Measurements from ENCODE around the gene UGT1A4. TPM values are rescaled to one million over a fixed set of nuclear protein-coding genes. Genes with fewer than 3 reads are reported as not detected.

Gene UGT1A4
- total and polyA plus RNA-seq, 10 of the 15 experiments (the other 5 are each of a cell fraction or from before 2014, with no cell fraction given) = not detected

DNA sequence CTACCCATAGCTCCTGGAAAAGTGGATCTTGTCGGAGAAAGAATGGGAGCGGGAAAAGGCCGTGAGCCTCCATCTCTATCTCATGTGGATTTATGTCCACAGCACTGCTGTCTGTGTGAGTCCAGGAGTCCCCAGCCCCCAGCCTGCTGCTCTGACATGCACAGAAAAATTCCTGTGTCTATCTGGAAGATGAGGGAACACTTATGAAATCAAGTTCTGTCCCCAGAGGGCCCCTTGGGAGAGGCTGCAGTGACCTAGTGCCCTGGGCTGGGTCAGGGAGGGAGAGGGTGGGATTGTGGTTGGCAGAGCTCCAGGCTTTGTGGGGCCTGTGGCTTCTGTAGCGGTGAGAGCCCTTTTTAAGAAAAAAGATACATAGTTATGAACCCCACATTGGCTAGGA is 98.2 kb downstream of the UGT1A4 start (continued):
- TF ChIP-seq FOXM1 (IDR thresholded peaks at IDR 0.05; ENCODE audit: low read depth, low read length) (no peak), BRCA1 (IDR thresholded peaks at IDR 0.05; ENCODE audit: low read depth, low read length) (no peak), YBX1 (IDR thresholded peaks at IDR 0.05) (no peak), DPF2 (IDR thresholded peaks at IDR 0.05) (no peak), POU2F2 (IDR thresholded peaks at IDR 0.05; ENCODE audit: borderline replicate concordance, low read depth, low read length) (no peak), BCL11A (IDR thresholded peaks at IDR 0.05; ENCODE audit: low read depth, low read length) (no peak), CREM (IDR thresholded peaks at IDR 0.05; ENCODE audit: low read depth) (no peak)

DNA sequence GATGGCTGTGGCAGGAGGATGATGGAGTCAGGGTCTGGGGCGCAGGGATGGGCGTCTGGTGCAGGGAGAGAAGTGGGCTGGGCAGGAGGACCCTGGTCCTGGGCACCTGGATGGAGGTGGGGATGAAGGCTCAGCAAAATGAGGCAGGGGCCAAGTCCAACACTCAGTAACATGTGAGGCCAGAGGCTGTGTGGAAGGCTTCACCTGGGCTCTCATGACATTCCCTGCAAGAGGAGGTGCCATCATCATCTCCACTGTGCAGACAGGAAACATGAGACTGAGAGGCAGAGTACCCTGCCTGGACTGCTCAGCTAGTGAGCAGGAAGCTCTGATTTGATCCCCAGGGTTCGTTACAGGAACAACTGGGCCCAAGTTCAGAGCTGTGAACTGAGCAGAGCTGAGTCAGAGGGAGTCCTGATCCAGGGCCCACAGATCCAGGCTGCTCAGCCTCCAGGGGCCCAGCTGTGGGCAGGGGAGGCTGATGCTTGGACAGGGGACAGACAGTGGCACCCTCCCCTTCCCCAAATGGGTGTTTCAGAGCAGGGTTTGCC is 98.9 kb downstream of the UGT1A4 start:
- no peak overlapping the region for H2AFZ ChIP-seq (ENCODE audit: control insufficient read depth, low read depth, low read length)
- no peak overlapping the region for H3K4me3 ChIP-seq
- no peaks in the 10 kb centered on the region for H4K20me1 ChIP-seq (ENCODE audit: control insufficient read depth, insufficient read depth)
- DNase-seq (ENCODE audit: low read depth, low spot score) = no peak
- no peak overlapping the region for H3K4me2 ChIP-seq (ENCODE audit: control insufficient read depth, insufficient read depth)
- SMC1A ChIA-PET (ENCODE audit: uncharacterized antibody, unreplicated experiment) = no interaction called here
- CTCF ChIA-PET = no interaction called here
- POLR2A ChIA-PET = no interaction called here
- no peak overlapping the region for H3K27ac ChIP-seq (ENCODE audit: control insufficient read depth, insufficient read depth)
- no peaks in the 10 kb centered on the region for H3K4me1 ChIP-seq (ENCODE audit: control insufficient read depth, insufficient read depth, low read length)
- FAIRE-seq = no peak
- in situ Hi-C loops (cut with MboI) (no loop called here), intact Hi-C loops (cut with micrococcal nuclease; ENCODE audit: unreplicated experiment) (no loop called here)
- 26% methylated on average over 3 of the region's 3 CpGs for WGBS (ENCODE audit: insufficient coverage, insufficient replicate concordance, low lambda C conversion rate, missing lambda C conversion rate)
- no peaks in the 10 kb centered on the region for H3K9me3 ChIP-seq (replicated peaks; ENCODE audit: control insufficient read depth, insufficient read depth, low read length)
- RAD21 ChIA-PET (ENCODE audit: unreplicated experiment) = no interaction called here
- H3K27me3 ChIP-seq (replicated peaks in 1 of 2; ENCODE audit: control insufficient read depth in 2 of 2, insufficient read depth in 2 of 2, low read length in 1 of 2) = no peaks in the 10 kb centered on the region; a peak in 3 of 4 replicates
- H3K79me2 ChIP-seq (ENCODE audit: control insufficient read depth, insufficient read depth, low read length) = no peaks in the 10 kb centered on the region
- H3K9ac ChIP-seq (ENCODE audit: control insufficient read depth, insufficient read depth, low read length) = no peak overlapping the region
- TF ChIP-seq, protein P1, sequence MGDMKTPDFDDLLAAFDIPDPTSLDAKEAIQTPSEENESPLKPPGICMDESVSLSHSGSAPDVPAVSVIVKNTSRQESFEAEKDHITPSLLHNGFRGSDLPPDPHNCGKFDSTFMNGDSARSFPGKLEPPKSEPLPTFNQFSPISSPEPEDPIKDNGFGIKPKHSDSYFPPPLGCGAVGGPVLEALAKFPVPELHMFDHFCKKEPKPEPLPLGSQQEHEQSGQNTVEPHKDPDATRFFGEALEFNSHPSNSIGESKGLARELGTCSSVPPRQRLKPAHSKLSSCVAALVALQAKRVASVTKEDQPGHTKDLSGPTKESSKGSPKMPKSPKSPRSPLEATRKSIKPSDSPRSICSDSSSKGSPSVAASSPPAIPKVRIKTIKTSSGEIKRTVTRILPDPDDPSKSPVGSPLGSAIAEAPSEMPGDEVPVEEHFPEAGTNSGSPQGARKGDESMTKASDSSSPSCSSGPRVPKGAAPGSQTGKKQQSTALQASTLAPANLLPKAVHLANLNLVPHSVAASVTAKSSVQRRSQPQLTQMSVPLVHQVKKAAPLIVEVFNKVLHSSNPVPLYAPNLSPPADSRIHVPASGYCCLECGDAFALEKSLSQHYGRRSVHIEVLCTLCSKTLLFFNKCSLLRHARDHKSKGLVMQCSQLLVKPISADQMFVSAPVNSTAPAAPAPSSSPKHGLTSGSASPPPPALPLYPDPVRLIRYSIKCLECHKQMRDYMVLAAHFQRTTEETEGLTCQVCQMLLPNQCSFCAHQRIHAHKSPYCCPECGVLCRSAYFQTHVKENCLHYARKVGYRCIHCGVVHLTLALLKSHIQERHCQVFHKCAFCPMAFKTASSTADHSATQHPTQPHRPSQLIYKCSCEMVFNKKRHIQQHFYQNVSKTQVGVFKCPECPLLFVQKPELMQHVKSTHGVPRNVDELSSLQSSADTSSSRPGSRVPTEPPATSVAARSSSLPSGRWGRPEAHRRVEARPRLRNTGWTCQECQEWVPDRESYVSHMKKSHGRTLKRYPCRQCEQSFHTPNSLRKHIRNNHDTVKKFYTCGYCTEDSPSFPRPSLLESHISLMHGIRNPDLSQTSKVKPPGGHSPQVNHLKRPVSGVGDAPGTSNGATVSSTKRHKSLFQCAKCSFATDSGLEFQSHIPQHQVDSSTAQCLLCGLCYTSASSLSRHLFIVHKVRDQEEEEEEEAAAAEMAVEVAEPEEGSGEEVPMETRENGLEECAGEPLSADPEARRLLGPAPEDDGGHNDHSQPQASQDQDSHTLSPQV (IDR thresholded peaks at IDR 0.05) = no peak
- TF ChIP-seq RUNX3 (IDR thresholded peaks at IDR 0.05; ENCODE audit: low read length) = no peak
- no peak for TF ChIP-seq GATAD2B (conservative IDR thresholded peaks at IDR 0.05; ENCODE audit: low read depth)
- no peak for TF ChIP-seq SMARCA5 (IDR thresholded peaks at IDR 0.05)
- no peak for TF ChIP-seq RELB (IDR thresholded peaks at IDR 0.05; ENCODE audit: low read depth)
- TF ChIP-seq, protein P2, sequence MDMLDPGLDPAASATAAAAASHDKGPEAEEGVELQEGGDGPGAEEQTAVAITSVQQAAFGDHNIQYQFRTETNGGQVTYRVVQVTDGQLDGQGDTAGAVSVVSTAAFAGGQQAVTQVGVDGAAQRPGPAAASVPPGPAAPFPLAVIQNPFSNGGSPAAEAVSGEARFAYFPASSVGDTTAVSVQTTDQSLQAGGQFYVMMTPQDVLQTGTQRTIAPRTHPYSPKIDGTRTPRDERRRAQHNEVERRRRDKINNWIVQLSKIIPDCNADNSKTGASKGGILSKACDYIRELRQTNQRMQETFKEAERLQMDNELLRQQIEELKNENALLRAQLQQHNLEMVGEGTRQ (IDR thresholded peaks at IDR 0.05; ENCODE audit: borderline replicate concordance, low read depth, low read length) = no peak
- no peak for TF ChIP-seq SRF (IDR thresholded peaks at IDR 0.05; ENCODE audit: low read depth in 2 of 2, low read length in 2 of 2)
- no peaks in the 10 kb centered on the region for H3K36me3 ChIP-seq (ENCODE audit: control insufficient read depth in 2 of 2, insufficient read depth in 2 of 2, low read length in 1 of 2)
- ATAC-seq = no peak
- BruUV-seq (replicated peaks) = no TSS peak

Measured in GM12878 (cell line).